Spleen (tissue), 11 donors: ENCODE data around the gene MPP3. TPM values are rescaled to one million over a fixed set of nuclear protein-coding genes. Genes with fewer than 3 reads are reported as not detected.
A peak's percentile ranks its signal among the peaks of the same experiment; 100 is the strongest.
"Not testable (repeated sequence)": the region's sequence is repeated elsewhere in the genome, so short reads cannot be mapped to it uniquely, and the experiment has no call there.

Experiments used
- DNase-seq: peaks from one replicate; pipeline ENCODE4 v3.0.0-alpha.2; 2020
- H3K27ac ChIP-seq, 8 donors: fragments of 200-600 bp; sonication (generic) in 7 of 8; 1 replicate in 4 of 8; 2 replicates in 4 of 8; pipeline versions ENCODE4 v1.5.0 to v1.8.0; 2016 to 2021; ENCODE audit warnings: inconsistent platforms in 4 of 8, mild to moderate bottlenecking in 4 of 8, moderate library complexity in 1 of 8
- H3K27me3 ChIP-seq, 7 donors: fragments of 200-600 bp; sonication (generic) in 6 of 7; replicated peaks in 1 of 7; 1 replicate in 4 of 7; 2 replicates in 3 of 7; pipeline versions ENCODE4 v1.5.0 to v1.8.0; 2016 to 2021; ENCODE audit warnings: inconsistent platforms in 3 of 7, mild to moderate bottlenecking in 1 of 7
- H3K36me3 ChIP-seq, 6 donors: fragments of 200-600 bp; sonication (generic) in 5 of 6; 1 replicate in 4 of 6; 2 replicates in 2 of 6; pipeline versions ENCODE4 v1.5.0 to v1.8.0; 2016 to 2021; ENCODE audit warnings: inconsistent platforms in 2 of 6
- H3K4me1 ChIP-seq, 6 donors: fragments of 200-600 bp; sonication (generic) in 5 of 6; 1 replicate in 3 of 6; 2 replicates in 3 of 6; pipeline versions ENCODE4 v1.5.0 to v1.8.0; 2016 to 2021; ENCODE audit warnings: inconsistent platforms in 3 of 6
- H3K4me3 ChIP-seq, 8 donors: fragments of 200-600 bp; sonication (generic) in 7 of 8; 1 replicate in 4 of 8; 2 replicates in 4 of 8; pipeline versions ENCODE4 v1.5.0 to v1.8.0; 2016 to 2021; ENCODE audit warnings: inconsistent platforms in 4 of 8, mild to moderate bottlenecking in 4 of 8, moderate library complexity in 2 of 8
- H3K9me3 ChIP-seq, 8 donors: fragments of 200-600 bp; sonication (generic) in 7 of 8; 1 replicate in 4 of 8; 2 replicates in 4 of 8; pipeline versions ENCODE4 v1.5.0 to v1.8.0; 2016 to 2021; ENCODE audit warnings: inconsistent platforms in 4 of 8
- CTCF ChIP-seq, 11 experiments: fragments of 200-600 bp in 7 of 11; fragments of 450-650 bp in 4 of 11; sonication (generic) in 4 of 11; IDR thresholded peaks in 8 of 11; conservative IDR thresholded peaks in 3 of 11; 1 replicate in 7 of 11; 2 replicates in 4 of 11; pipeline versions ENCODE4 v1.4.0 to v1.8.0; 2016 to 2021; ENCODE audit warnings: antibody characterized with exemption in 11 of 11, inconsistent platforms in 4 of 11, mild to moderate bottlenecking in 1 of 11
- POLR2A ChIP-seq, 3 donors: fragments of 450-650 bp; IDR thresholded peaks; one replicate each; pipeline ENCODE4 v1.5.1; 2017; ENCODE audit warnings: antibody characterized with exemption in 3 of 3, mild to moderate bottlenecking in 1 of 3
- POLR2AphosphoS5 ChIP-seq, 3 donors: sonication (generic); formaldehyde crosslinking; IDR thresholded peaks; one replicate each; pipeline ENCODE4 v1.5.1; 2017; ENCODE audit warnings: antibody characterized with exemption in 3 of 3
- WGBS, 5 donors: extraction: QIAGEN DNeasy Blood & Tissue Kit in 3 of 5; methylation state at CpG; one replicate each; pipeline versions ENCODE4 v1.1.5 to v1.1.7; 2013 to 2018; 5-methylcytosine and 5-hydroxymethylcytosine counted together
- intact Hi-C: fragments of 100-400 bp; cut with DNase I; formaldehyde crosslinking; loops from one replicate; pipeline ENCODE4 v1.15.0; 2023; ENCODE audit warnings: low total_unique reads
- polyA plus RNA-seq, 3 donors: library from polyadenylated mRNA; stranded (reverse); fragments of 200-250 nt; gene quantifications; one replicate each; pipeline ENCODE4 v1.2.1, GENCODE V29; 2013
- total RNA-seq, 7 donors: library from RNA; depleted of rRNA in 3 of 7; stranded (reverse); fragments of >200 nt in 3 of 7; fragmentation: NEBNext Ultra II Directional in 4 of 7; extraction: Animal tissue kit (Norgen Biotek cat#: 25700) in 4 of 7; gene quantifications; one replicate each; pipeline versions ENCODE4 v1.1.0 to v1.2.1, GENCODE V29; 2016 to 2021
- donor health status: healthy with polysubstance abuse.
- donor health status: DM: no; HTN: no; CAD: no; lungs with moderate emphysema.
- donor health status: DM: no; HTN: no; CAD: no.
- donor health status: Bipolar disorder and iron deficiency.
- donor health status: healthy.
- donor health status: DM: no; HTN: no; CAD: no.
- donor health status: DM: yes; HTN: yes; CAD: no.

Gene MPP3
- total and polyA plus RNA-seq, 10 donors = 1.9 to 23.9 (median 7.1) TPM

DNA sequence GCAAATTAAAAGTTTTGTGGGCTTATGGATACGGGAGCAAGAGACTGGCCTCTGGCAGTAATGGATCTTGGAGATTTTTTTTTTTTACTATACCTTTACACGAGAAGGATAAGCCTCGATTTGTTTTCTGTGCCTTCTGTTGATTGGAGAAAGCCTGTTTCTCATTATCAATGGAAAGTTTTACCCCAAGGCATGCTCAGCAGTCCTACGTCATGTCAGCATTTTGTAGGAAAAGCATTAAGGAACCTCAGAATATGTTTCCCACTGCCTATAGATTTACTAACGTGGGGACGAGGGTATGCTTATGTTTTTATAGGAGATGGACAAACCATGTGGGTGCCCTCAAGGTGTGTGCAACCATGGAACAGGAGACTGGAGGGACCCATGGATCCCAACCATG, 40.9 kb upstream of the MPP3 start:
- DNase-seq = no peak
- no peak overlapping the region for H3K27ac ChIP-seq
- peaks cover 0 to 12% (median 8%) of the 10 kb centered on the region in 6 donors for H3K4me1 ChIP-seq
- TF ChIP-seq POLR2AphosphoS5 (IDR thresholded peaks at IDR 0.05) = no peak
- no peak for TF ChIP-seq CTCF (IDR thresholded peaks at IDR 0.05 in 8 of 11, conservative IDR thresholded peaks at IDR 0.05 in 3 of 11)
- TF ChIP-seq POLR2A (IDR thresholded peaks at IDR 0.05) = no peak
- 66 to 78% (median 73%) methylated on average over 6 of the region's 6 CpGs for WGBS, 5 donors
- H3K9me3 ChIP-seq = no peaks in the 10 kb centered on the region
- peaks cover 0 to 20% (median 0%) of the 10 kb centered on the region in 7 donors for H3K27me3 ChIP-seq
- H3K36me3 ChIP-seq = no peaks in the 10 kb centered on the region
- intact Hi-C loops = no loop called here
- H3K4me3 ChIP-seq = no peak overlapping the region

DNA sequence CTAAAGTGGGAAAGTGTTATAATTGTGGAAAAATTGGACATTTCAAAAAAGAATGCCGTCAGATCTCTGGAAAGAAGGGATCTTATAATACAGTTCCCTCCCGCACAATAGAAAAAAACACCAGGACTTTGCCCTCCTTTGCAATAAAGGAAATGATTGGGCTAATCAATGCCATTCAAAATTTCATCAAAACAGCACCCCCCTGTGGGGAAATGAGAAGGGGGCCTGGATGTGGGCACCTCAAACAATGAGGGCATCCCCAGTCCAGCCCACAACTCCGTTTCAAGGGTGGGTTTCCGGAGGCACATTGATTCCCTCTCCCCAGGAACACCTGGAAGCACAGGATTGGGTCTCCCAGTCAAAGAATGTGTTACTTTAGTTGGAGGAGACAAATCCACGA, 40.1 kb upstream of the MPP3 start:
- Histone ChIP-seq H3K27ac (no peak overlapping the region), H3K27me3 (peaks cover 0 to 18% (median 0%) of the 10 kb centered on the region in 7 donors), H3K4me3 (no peak overlapping the region), H3K4me1 (peaks cover 0 to 5% (median under 1%) of the 10 kb centered on the region in 6 donors), H3K9me3 (peaks cover 0 to 5% (median 0%) of the 10 kb centered on the region in 8 donors), H3K36me3 (no peaks in the 10 kb centered on the region)
- peak; percentile 10 for DNase-seq
- no peak for TF ChIP-seq CTCF (IDR thresholded peaks at IDR 0.05 in 8 of 11, conservative IDR thresholded peaks at IDR 0.05 in 3 of 11)
- TF ChIP-seq POLR2AphosphoS5 (IDR thresholded peaks at IDR 0.05) = no peak
- TF ChIP-seq POLR2A (IDR thresholded peaks at IDR 0.05) = no peak
- intact Hi-C loops = no loop called here
- 74 to 78% (median 76%) methylated on average over 5 of the region's 5 CpGs for WGBS, 5 donors

DNA sequence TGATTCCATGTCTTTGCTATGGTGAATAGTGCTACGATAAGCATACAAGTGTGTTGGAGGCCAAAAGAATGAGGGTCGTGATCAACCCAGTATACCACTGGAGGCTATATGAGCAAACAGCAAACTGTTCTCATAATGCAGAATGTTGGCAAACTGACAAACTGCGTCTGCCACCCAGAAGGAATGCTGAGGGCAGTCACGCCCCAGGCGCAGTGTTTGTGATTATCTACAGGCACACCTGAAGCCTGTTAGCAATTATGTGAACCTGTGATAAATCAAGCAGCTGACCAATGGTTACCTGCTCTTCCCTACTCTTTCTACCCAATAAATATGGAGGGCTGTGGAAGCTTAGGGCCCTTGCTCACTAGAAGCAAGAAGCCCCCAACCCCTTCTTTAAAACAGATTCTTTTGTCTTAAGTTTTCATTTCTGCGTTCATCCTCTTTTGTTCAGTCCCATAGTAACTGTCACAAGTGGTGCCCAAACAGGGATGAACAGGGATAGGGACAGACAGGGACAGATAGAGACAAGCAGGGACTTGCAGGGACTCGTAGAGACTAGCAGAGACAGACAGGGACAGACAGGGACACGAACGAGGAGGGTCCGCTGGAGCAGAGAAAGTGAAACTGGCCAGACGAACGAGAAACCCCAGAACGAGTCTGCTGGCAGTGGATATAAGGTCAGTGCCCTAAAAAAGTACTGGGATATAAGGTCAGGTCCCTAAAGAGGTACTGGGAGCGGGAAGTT, 39.2 kb upstream of the MPP3 start:
- Histone ChIP-seq H3K27me3 (peaks cover 0 to 18% (median 0%) of the 10 kb centered on the region in 7 donors), H3K36me3 (no peaks in the 10 kb centered on the region), H3K4me3 (no peak overlapping the region), H3K27ac (no peak overlapping the region), H3K4me1 (no peaks in the 10 kb centered on the region), H3K9me3 (peaks cover 0 to 5% (median 0%) of the 10 kb centered on the region in 8 donors)
- no peak for DNase-seq
- WGBS, 5 donors = 74 to 89% (median 77%) methylated on average over 14 of the region's 14 CpGs
- TF ChIP-seq CTCF (IDR thresholded peaks at IDR 0.05 in 8 of 11, conservative IDR thresholded peaks at IDR 0.05 in 3 of 11) = no peak
- TF ChIP-seq POLR2A (IDR thresholded peaks at IDR 0.05) = no peak
- TF ChIP-seq POLR2AphosphoS5 (IDR thresholded peaks at IDR 0.05) = no peak
- intact Hi-C loops = no loop called here

- H3K27me3 ChIP-seq = peaks cover 0 to 22% (median 0%) of the 10 kb centered on the region in 7 donors
- DNase-seq, intact Hi-C loops, H3K4me3 ChIP-seq, H3K27ac ChIP-seq, H3K4me1 ChIP-seq, H3K9me3 ChIP-seq, H3K36me3 ChIP-seq: not testable (repeated sequence)
- WGBS, 5 donors = 78 to 92% (median 80%) methylated on average over 6 of the region's 6 CpGs
Observed at GRCh38 chr17:43869031-43869430, 36.1 kb upstream of the MPP3 start.
